Activated T-cell treated with anti-CD3 and anti-CD28 coated beads, Interleukin-2, amount 50 U/mL, for 24 hours (primary cell): Measurements from ENCODE around the gene RREB1.
A peak's percentile ranks its signal among the peaks of the same experiment; 100 is the strongest.

Source experiments
- DNase-seq: peaks from one replicate; pipeline ENCODE4 v3.0.0-alpha.2; 2020
- H3K27ac Mint-ChIP-seq: 2 replicates; pipeline ENCODE4 v1.8.0; 2020; ENCODE audit warnings: mild to moderate bottlenecking, mixed read lengths
- H3K27me3 Mint-ChIP-seq: 2 replicates; pipeline ENCODE4 v1.8.0; 2020; ENCODE audit warnings: mixed read lengths
- H3K36me3 Mint-ChIP-seq: 2 replicates; pipeline ENCODE4 v1.8.0; 2020; ENCODE audit warnings: low read depth, mixed read lengths
- H3K4me1 Mint-ChIP-seq: 2 replicates; pipeline ENCODE4 v1.8.0; 2020; ENCODE audit warnings: low read depth, mixed read lengths
- H3K4me3 Mint-ChIP-seq: 2 replicates; pipeline ENCODE4 v1.8.0; 2020; ENCODE audit warnings: mild to moderate bottlenecking, moderate library complexity, mixed read lengths
- H3K9me3 Mint-ChIP-seq: 2 replicates; pipeline ENCODE4 v1.8.0; 2020; ENCODE audit warnings: mixed read lengths

RREB1 gene

DNA sequence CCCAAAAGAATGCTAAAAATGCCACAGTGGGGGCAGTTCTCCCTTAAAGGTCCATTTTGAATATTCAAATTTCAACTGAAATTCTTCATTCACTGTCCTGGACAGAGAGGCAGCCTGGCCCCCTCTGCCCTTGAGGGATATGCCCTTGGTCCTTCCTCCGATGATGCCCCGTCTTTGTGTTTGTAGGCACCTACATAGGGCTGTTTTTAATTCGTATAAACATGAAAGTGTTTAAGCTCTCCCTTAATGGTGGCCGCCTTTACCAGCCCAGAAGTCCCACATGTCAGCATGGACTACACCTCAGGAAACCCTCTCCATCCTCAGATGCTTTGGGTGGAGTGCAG, 135.0 kb downstream of the RREB1 start:
- Mint-ChIP-seq H3K27ac (no peak overlapping the region), H3K4me1 (peaks cover 23% of the 10 kb centered on the region), H3K36me3 (peaks cover 64% of the 10 kb centered on the region), H3K9me3 (no peaks in the 10 kb centered on the region), H3K27me3 (no peaks in the 10 kb centered on the region), H3K4me3 (no peak overlapping the region)
- DNase-seq = no peak

DNA sequence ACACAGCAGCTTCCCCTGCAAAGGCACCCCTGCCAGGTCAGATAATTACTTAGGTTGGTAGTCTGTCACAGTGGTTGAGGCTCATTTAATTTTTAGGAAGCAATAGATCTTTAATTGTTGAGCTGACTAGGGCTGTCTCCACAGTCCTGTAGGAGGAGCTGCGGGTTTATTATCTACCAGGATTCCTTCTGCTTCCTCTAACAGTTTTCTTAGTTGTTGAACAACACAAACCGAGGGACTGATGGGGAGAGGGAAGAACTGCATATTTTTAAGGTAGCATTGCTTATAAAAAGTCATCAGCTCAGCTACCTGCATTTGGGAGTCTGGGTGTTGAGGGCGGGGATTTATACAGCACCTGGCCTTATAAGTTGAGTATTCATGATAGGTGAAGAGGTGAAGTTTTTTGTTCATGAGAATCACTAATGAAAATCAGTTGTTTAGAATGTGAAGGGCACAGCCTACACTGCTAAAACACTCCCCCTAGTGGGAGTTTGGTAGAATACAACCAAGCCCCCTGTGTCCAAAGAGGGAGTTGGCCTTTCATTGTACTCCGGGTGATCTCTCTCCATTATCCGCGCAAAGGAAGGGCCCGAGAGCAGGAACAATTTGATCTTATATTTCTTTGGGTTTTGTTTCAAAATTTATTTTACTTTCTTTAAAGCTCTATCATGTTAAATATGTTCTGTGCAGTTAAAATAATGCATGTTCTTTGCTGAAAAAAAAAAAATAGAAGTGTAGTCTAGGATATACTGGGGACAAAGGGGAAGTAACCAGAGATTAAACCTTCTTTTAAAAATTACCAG, 135.6 kb downstream of the RREB1 start:
- H3K4me1 Mint-ChIP-seq = peaks cover 23% of the 10 kb centered on the region
- DNase-seq = no peak
- no peaks in the 10 kb centered on the region for H3K27me3 Mint-ChIP-seq
- no peaks in the 10 kb centered on the region for H3K9me3 Mint-ChIP-seq
- H3K27ac Mint-ChIP-seq = no peak overlapping the region
- H3K36me3 Mint-ChIP-seq = peaks cover 69% of the 10 kb centered on the region
- H3K4me3 Mint-ChIP-seq = no peak overlapping the region

DNA sequence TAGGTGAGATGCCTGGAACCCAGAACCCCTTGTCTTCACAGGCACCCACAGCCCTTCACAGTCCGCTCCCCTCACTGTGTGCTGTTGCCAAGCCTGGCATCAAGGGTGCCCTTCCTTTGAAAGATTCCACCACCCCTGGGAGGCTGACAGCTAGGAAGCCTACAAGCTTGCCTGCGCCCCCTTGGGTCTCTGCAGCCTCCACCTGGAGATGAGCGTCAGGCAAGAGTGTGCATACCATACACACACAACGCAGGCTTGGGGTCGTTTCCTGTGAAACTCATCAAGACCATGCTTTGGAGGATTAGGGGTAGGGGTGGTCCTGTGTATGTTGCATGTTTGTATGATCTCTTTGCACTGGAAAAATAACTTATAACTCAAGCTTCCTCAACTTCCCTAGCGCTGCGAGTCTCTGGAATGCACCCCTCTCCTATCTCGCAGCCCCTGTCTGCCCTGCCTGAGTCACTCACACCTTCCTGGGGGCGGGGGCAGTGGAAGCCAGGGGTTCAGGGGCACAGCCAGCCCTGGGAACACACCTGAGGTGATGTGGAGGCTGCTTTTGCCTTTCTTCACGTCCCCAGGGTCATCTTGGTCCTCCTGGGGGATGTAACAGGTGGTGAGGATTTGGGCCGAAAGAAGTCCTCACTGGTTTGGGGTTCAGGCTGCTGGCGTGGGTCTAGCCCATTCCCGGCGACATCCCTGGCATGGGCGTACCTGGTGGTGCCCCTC, 138.1 kb downstream of the RREB1 start:
- Mint-ChIP-seq H3K27me3 (no peaks in the 10 kb centered on the region), H3K4me1 (peaks cover 19% of the 10 kb centered on the region), H3K36me3 (peaks cover 67% of the 10 kb centered on the region), H3K4me3 (no peak overlapping the region), H3K9me3 (no peaks in the 10 kb centered on the region), H3K27ac (no peak overlapping the region)
- DNase-seq = no peak

DNA sequence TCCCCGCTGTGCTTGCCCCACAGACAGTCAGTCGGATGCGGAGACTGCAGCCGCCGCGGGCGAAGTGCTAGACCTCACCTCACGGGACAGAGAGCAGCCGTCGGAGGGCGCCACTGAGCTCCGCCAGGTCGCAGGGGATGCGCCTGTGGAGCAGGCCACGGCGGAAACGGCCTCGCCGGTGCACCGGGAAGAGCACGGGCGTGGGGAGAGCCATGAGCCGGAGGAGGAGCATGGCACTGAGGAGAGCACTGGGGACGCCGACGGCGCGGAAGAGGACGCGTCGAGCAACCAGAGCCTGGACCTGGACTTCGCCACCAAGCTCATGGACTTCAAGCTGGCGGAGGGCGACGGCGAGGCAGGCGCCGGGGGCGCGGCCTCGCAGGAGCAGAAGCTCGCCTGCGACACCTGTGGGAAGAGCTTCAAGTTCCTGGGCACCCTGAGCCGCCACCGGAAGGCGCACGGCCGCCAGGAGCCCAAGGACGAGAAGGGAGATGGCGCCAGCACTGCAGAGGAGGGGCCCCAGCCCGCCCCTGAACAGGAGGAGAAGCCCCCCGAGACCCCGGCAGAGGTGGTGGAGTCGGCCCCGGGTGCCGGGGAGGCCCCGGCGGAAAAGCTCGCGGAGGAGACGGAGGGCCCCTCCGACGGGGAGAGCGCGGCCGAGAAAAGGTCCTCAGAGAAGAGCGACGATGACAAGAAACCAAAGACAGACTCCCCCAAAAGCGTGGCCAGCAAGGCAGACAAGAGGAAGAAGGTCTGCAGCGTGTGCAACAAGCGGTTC, 138.8 kb downstream of the RREB1 start:
- Mint-ChIP-seq H3K36me3 (peaks cover 69% of the 10 kb centered on the region), H3K27me3 (no peaks in the 10 kb centered on the region), H3K4me1 (peaks cover 18% of the 10 kb centered on the region), H3K27ac (no peak overlapping the region), H3K4me3 (no peak overlapping the region), H3K9me3 (no peaks in the 10 kb centered on the region)
- DNase-seq = no peak

DNA sequence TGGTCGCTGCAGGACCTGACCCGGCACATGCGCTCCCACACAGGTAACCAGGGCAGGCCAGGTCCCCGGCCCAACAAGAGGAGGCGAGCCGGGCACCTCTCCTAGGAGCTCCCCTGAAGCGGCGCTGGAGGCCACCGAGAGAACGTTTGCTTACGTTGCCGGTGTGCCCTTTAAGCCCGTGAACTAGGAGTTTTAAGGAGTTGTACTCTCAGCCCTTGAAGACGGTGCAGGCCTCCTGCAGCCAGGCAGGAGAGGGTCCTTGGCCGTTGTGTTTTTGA, 139.4 kb downstream of the RREB1 start:
- peaks cover 71% of the 10 kb centered on the region for H3K36me3 Mint-ChIP-seq
- H3K27ac Mint-ChIP-seq = no peak overlapping the region
- DNase-seq = no peak
- H3K27me3 Mint-ChIP-seq = no peaks in the 10 kb centered on the region
- no peaks in the 10 kb centered on the region for H3K9me3 Mint-ChIP-seq
- no peak overlapping the region for H3K4me3 Mint-ChIP-seq
- H3K4me1 Mint-ChIP-seq = peaks cover 13% of the 10 kb centered on the region

DNA sequence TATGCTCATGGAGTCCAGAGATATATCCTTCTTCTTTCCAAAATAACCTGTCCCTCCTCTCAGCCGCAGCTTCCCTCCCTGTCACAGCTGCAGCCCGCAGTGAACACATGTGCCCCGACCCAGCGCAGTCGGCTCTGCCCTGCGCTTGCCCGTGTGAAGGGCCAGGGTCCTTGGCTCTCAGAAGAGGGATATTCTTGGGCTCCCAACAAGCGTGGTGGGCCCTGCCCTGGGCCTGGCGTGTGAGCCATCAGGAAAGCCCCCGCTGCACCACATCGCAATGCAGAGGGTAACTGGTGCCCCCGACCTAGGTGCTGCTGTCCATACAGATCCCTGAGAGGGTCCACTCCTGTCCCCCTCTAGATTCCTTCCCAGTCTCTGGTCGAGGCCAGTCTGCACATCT, 140.1 kb downstream of the RREB1 start:
- no peak for DNase-seq
- Mint-ChIP-seq H3K36me3 (peaks cover 75% of the 10 kb centered on the region), H3K4me3 (no peak overlapping the region), H3K27me3 (no peaks in the 10 kb centered on the region), H3K27ac (no peak overlapping the region), H3K9me3 (no peaks in the 10 kb centered on the region), H3K4me1 (peaks cover 9% of the 10 kb centered on the region)

DNA sequence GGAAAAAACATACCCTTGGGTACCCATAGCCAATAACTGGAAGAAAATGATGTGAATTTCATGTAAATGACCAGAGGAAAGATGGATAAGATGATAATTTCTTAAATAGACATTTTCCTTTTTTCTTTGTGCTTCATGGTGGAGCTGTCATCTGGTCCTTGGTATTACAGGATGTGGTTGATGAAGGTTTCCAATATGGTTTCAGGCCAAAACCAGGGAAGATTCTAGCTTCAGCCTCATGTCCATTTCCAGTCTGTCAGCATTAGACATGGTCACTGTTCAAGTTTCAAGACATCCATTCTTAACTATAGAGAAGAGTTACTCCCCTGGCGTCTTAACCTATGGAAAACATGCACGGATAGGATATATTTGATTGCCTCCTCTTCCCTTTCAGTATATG, 141.6 kb downstream of the RREB1 start:
- H3K27me3 Mint-ChIP-seq = no peaks in the 10 kb centered on the region
- H3K4me3 Mint-ChIP-seq = no peak overlapping the region
- no peaks in the 10 kb centered on the region for H3K9me3 Mint-ChIP-seq
- H3K27ac Mint-ChIP-seq = no peak overlapping the region
- H3K4me1 Mint-ChIP-seq = no peaks in the 10 kb centered on the region
- no peak for DNase-seq
- peaks cover 70% of the 10 kb centered on the region for H3K36me3 Mint-ChIP-seq

DNA sequence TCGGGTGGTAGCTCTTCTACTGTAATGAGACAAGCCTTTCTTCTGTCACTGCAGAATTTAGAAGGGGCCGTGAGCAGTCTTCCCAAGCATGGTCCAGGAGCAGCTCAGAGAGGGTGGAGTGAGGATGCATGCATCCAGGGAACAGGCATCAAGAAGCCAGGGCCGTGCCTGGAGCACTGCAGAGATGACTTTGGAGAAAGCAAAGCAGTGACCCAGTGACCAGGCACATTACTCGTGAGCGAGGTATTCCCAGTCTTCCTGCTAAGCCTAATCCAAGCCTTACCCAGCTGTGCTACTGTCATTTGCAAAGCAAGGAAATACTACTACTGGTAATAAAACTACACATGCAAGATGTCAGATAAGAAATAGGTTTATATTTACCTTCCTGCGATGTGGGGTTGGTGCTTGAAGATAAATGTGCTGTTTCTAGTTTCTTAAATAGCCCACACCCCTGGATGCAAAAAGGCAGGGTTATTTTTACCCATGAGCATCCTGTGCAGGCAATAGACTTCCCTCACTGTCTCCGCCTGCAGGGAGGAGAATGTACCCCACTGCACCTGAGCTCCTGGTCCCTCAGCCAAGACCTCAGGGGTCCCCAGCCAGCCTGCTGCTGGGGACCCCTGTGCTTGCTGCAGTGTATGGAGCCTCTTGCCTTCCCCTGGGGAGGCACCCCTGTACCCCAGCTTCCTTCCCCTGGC, 142.3 kb downstream of the RREB1 start:
- peaks cover 65% of the 10 kb centered on the region for H3K36me3 Mint-ChIP-seq
- H3K4me3 Mint-ChIP-seq = no peak overlapping the region
- H3K9me3 Mint-ChIP-seq = no peaks in the 10 kb centered on the region
- peak overlapping the region; percentile 11 for H3K27ac Mint-ChIP-seq
- no peak for DNase-seq
- H3K27me3 Mint-ChIP-seq = no peaks in the 10 kb centered on the region
- no peaks in the 10 kb centered on the region for H3K4me1 Mint-ChIP-seq

DNA sequence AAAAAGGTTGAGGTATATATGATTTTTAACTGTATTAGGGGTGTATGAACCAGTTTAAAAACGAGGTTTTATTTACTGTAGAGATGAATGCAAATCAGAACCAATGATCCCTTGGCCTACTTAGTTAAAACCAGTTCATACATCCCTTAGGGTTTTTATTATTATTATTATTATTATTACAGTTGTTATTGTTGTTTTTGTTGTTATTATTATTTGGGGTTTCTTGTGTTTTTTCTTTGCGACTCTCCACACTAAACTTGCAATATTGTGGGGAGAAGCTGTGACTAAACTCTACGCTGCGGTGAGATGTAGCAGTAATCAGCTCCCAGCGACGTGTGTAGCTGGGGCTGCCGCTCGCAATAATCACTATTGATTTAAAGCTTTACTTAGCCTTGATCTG, 143.1 kb downstream of the RREB1 start:
- H3K4me3 Mint-ChIP-seq = no peak overlapping the region
- H3K9me3 Mint-ChIP-seq = peaks cover 4% of the 10 kb centered on the region
- H3K27ac Mint-ChIP-seq = no peak overlapping the region
- DNase-seq = no peak
- peaks cover 58% of the 10 kb centered on the region for H3K36me3 Mint-ChIP-seq
- no peaks in the 10 kb centered on the region for H3K27me3 Mint-ChIP-seq
- no peaks in the 10 kb centered on the region for H3K4me1 Mint-ChIP-seq

DNA sequence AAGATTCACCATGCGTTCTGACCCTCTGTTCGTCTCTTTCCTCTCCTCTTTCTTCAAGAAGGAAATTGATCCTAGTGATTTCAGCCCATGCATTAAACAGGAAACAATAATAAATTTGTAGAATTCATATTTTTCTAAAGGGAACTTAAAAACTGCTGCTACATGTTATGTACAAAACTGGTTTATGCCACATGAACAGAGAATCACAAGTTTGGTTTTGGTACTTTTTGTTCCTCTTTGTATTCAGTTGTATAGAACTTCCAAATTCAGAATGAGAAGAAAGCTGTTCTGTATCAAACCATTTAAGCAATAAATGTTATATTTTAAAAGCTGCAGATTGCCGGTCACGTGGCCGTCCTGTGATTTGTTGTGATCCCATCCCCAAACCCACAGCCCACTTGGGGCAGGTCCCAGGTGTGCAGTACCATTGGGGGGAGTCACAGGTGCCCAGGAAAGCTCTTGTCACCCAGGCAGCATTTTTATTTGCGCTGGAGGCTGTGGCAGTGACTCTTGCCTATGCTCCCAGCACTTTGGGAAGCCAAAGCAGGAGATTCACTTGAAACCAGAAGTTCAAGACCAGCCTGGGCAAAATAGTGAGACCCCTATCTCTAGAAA, 144.0 kb downstream of the RREB1 start:
- H3K27me3 Mint-ChIP-seq = no peaks in the 10 kb centered on the region
- H3K9me3 Mint-ChIP-seq = peaks cover 4% of the 10 kb centered on the region
- H3K4me3 Mint-ChIP-seq = no peak overlapping the region
- no peak overlapping the region for H3K27ac Mint-ChIP-seq
- peaks cover 49% of the 10 kb centered on the region for H3K36me3 Mint-ChIP-seq
- no peaks in the 10 kb centered on the region for H3K4me1 Mint-ChIP-seq
- DNase-seq = no peak

DNA sequence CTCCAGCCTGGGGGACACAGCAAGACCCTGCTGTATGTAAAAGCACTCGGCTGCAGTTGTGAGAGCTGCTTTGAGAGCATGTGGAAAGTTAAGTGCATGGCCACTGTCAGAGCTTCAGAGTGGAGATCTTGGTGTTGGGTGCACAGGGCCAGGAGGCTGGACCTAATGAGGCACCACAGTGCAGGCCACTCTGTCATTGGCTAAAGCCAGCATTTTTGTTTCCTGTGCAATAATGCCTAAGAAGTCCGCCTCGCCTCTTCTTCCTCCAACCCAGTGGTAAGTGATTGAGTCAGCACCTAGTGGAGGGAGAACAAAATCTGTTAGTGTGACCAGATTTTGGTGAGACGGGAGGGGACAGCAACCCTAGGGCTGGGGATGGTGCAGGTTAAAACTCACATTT, 144.6 kb downstream of the RREB1 start:
- H3K4me3 Mint-ChIP-seq = no peak overlapping the region
- H3K4me1 Mint-ChIP-seq = no peaks in the 10 kb centered on the region
- H3K9me3 Mint-ChIP-seq = peaks cover 4% of the 10 kb centered on the region
- no peak overlapping the region for H3K27ac Mint-ChIP-seq
- H3K36me3 Mint-ChIP-seq = peaks cover 44% of the 10 kb centered on the region
- no peaks in the 10 kb centered on the region for H3K27me3 Mint-ChIP-seq
- no peak for DNase-seq

DNA sequence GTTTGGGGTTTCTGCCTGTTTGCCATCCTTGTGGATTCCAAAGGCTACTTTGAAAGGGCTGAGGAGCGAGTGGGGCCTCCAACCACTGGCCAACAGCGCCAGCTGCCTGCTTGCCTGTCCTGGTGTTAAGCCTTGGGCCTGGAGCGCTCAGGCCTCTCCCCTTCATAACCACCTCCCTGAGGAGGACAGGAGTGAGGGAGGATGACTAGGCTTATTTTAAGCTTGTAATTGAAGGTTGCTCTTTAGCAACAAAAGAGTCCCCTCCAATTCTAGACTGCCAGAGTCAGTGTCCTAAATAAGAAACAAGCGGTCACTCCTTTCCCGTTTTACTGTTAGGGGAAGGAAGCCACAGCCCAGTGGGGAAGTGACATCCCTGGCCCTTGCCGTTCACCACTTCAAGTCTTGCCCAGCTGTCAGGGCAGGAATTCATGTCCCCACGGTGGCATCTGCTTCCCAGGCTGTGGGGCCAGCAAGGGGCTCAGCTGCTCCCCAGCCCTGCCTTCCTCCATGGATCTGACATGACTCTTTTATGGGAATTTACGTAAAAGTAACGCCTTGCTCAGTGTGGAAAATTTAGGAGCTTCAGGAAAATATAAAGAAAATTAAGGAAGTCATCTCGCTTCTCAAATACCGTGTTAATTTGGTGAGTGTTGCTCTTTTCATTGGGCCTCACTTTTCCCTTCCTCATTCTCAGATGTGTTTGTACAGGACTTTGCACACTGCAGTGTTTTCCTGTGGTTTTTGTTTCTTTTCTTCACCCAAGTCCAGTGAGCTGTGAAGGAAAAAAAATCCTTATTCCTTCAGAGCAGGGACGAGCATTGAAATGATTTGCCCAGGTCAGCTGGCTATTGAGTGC, 147.4 kb downstream of the RREB1 start:
- H3K27me3 Mint-ChIP-seq = peaks cover 13% of the 10 kb centered on the region
- peaks cover 4% of the 10 kb centered on the region for H3K9me3 Mint-ChIP-seq
- no peak for DNase-seq
- H3K36me3 Mint-ChIP-seq = peaks cover 18% of the 10 kb centered on the region
- H3K27ac Mint-ChIP-seq = no peak overlapping the region
- H3K4me3 Mint-ChIP-seq = no peak overlapping the region
- no peaks in the 10 kb centered on the region for H3K4me1 Mint-ChIP-seq

DNA sequence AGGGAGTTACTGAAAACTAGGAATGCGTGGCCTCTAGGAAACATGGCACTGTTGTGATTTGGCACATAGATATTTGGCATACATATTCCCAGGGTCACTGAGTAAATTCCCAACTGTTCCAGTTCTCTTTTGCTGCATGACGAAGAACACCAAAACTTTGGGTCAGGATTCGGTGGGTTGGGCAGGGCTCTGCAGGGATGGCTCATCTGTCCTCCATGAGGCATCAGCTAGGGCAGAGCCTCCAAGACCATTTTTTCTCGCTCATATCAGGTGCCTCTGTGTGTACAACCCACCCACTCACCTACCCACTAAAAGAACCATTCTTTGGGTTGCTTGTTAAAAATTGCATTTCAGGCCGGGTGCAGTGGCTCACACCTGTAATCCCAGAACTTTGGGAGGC, 148.2 kb downstream of the RREB1 start:
- peaks cover 13% of the 10 kb centered on the region for H3K36me3 Mint-ChIP-seq
- H3K27ac Mint-ChIP-seq = no peak overlapping the region
- peaks cover 20% of the 10 kb centered on the region for H3K27me3 Mint-ChIP-seq
- H3K4me1 Mint-ChIP-seq = peaks cover 5% of the 10 kb centered on the region
- peaks cover 4% of the 10 kb centered on the region for H3K9me3 Mint-ChIP-seq
- H3K4me3 Mint-ChIP-seq = no peak overlapping the region
- no peak for DNase-seq
